ENCODE data around the gene TAF4. TPM values are rescaled to one million over a fixed set of nuclear protein-coding genes. Genes with fewer than 3 reads are reported as not detected.

The TAF4 gene
- total and polyA plus RNA-seq, 2 of the 13 experiments (the other 11 are each of a cell fraction or from before 2014, with no cell fraction given), result 5.9 to 12.0 TPM

- no peak for FAIRE-seq
- H3K79me2 ChIP-seq (ENCODE audit: insufficient read depth, low read length), result peaks cover 90% of the 10 kb centered on the region
- no peak for ATAC-seq
- BruUV-seq (replicated peaks), result no TSS peak
- peaks cover 35% of the 10 kb centered on the region for H3K4me1 ChIP-seq (ENCODE audit: insufficient read depth, low read length)
- in situ Hi-C loops (cut with HindIII; ENCODE audit: extremely low pct_ligation_motif_present, low pct_unique_long_range_greater_than_20kb), result no loop called here
- DNase-seq (ENCODE audit: low spot score), result no peak
- CTCF ChIA-PET (ENCODE audit: low intra/inter-chr PET ratio, low total read pairs), result no interaction called here
- no peak overlapping the region for H2AFZ ChIP-seq (ENCODE audit: low read length)
- no peak overlapping the region for H3K9ac ChIP-seq (ENCODE audit: insufficient read depth, low read depth, low read length)
- peaks cover 0 to 4% of the 10 kb centered on the region in 2 experiments; a peak in 2 of 5 replicates for H3K36me3 ChIP-seq (replicated peaks in 1 of 2; ENCODE audit: control insufficient read depth in 1 of 2, insufficient read depth in 2 of 2, low read length in 2 of 2)
- POLR2A ChIA-PET, result interaction anchor here (1.3 kb wide), 1 partner anchor 25 kb away, joined by 3 read pairs; no protein-coding TSS in a partner anchor
- no peak overlapping the region for H3K27ac ChIP-seq (ENCODE audit: extremely low read length, insufficient read depth, low read length)
- 94% methylated on average over 13 of the region's 13 CpGs for WGBS (ENCODE audit: low lambda C conversion rate)
- no peaks in the 10 kb centered on the region for H3K27me3 ChIP-seq (ENCODE audit: control insufficient read depth in 1 of 2, insufficient read depth in 2 of 2, low read length in 2 of 2)
- no peak overlapping the region for H3K4me2 ChIP-seq (ENCODE audit: low read depth, low read length)
- TF ChIP-seq KDM1A (CRISPR knock-in tag; IDR thresholded peaks at IDR 0.05) (no peak), RNF219 (CRISPR knock-in tag; IDR thresholded peaks at IDR 0.05) (no peak), MTF2 (CRISPR knock-in tag; IDR thresholded peaks at IDR 0.05; ENCODE audit: borderline replicate concordance) (no peak), ZNF512B (CRISPR knock-in tag; IDR thresholded peaks at IDR 0.05; ENCODE audit: borderline replicate concordance) (no peak), HNRNPH1 (optimal IDR thresholded peaks at IDR 0.05; ENCODE audit: low read depth, low read length) (no peak), HDAC2 (CRISPR knock-in tag; IDR thresholded peaks at IDR 0.05) (no peak), ZNF20 (CRISPR knock-in tag; IDR thresholded peaks at IDR 0.05) (no peak), E2F5 (CRISPR knock-in tag; conservative IDR thresholded peaks at IDR 0.05) (no peak)
- H3K9me3 ChIP-seq (ENCODE audit: low read length), result no peaks in the 10 kb centered on the region; the same call in 1 of the 2 replicates
- peaks cover 33% of the 10 kb centered on the region for H4K20me1 ChIP-seq (ENCODE audit: insufficient read depth, low read length)
- intact Hi-C loops (cut with micrococcal nuclease; ENCODE audit: unreplicated experiment), result no loop called here
- no peak overlapping the region for H3K4me3 ChIP-seq (replicated peaks in 1 of 3; ENCODE audit: insufficient read depth in 1 of 3, low read depth in 2 of 3, low read length in 3 of 3)
These were observed 24.7 kb downstream of the TAF4 start for GRCh38 chr20:62040933-62041332.

All from HepG2 (cell line).